GM10266 (cell line): Measurements from ENCODE around the gene ADGRF4.
"Not testable (repeated sequence)": the region's sequence is repeated elsewhere in the genome, so short reads cannot be mapped to it uniquely, and the experiment has no call there.

Source experiments
- DNase-seq: peaks from one replicate; pipeline ENCODE4 v3.0.0; 2012; ENCODE audit errors: extremely low spot score
- CTCF ChIP-seq: IDR thresholded peaks from 2 replicates; pipeline ENCODE4 v1.5.1; 2012; ENCODE audit warnings: mild to moderate bottlenecking, low read depth; ENCODE audit not compliant: control insufficient read depth, insufficient read depth; ENCODE audit errors: missing control alignments

ADGRF4 gene

GRCh38 chr6:47743744-47744143 lies 45.4 kb downstream of the ADGRF4 start:
- DNase-seq = no peak
- TF ChIP-seq CTCF = no peak

GRCh38 chr6:47745269-47745668 lies 46.9 kb downstream of the ADGRF4 start:
- not testable (repeated sequence) for DNase-seq

GRCh38 chr6:47749757-47750156 lies 51.4 kb downstream of the ADGRF4 start:
- DNase-seq = no peak
- no peak for TF ChIP-seq CTCF

- TF ChIP-seq CTCF = no peak
- no peak for DNase-seq
These were observed 54.4 kb downstream of the ADGRF4 start for GRCh38 chr6:47752801-47753200.

- no peak for DNase-seq
- TF ChIP-seq CTCF = no peak
These were observed 61.0 kb downstream of the ADGRF4 start for GRCh38 chr6:47759364-47759763.

GRCh38 chr6:47762502-47762901 lies 64.1 kb downstream of the ADGRF4 start:
- TF ChIP-seq CTCF = no peak

GRCh38 chr6:47766445-47766844 lies 68.1 kb downstream of the ADGRF4 start:
- no peak for TF ChIP-seq CTCF
- DNase-seq = no peak

More at GRCh38 chr6:47762502-47762901, 64.1 kb downstream of the ADGRF4 start:
- DNase-seq = no peak

- DNase-seq = no peak
These were observed 68.7 kb downstream of the ADGRF4 start for GRCh38 chr6:47767102-47767501.

More at GRCh38 chr6:47767102-47767501, 68.7 kb downstream of the ADGRF4 start:
- TF ChIP-seq CTCF = no peak
